Ovary (tissue), 3 donors: ENCODE results near the gene CADM4.

Source experiments
- EP300 ChIP-seq: sonication (generic); formaldehyde crosslinking; IDR thresholded peaks from one replicate; pipeline ENCODE4 v1.6.1; 2017; ENCODE audit warnings: antibody characterized with exemption
- POLR2A ChIP-seq: fragments of 450-650 bp; IDR thresholded peaks from one replicate; pipeline ENCODE4 v1.6.1; 2017; ENCODE audit warnings: antibody characterized with exemption, mild to moderate bottlenecking, moderate library complexity
- TF ChIP-seq, protein P1 (sequence below), 3 donors: fragments of 450-650 bp in 2 of 3; fragments of 200-600 bp in 1 of 3; IDR thresholded peaks; one replicate each; pipeline versions ENCODE4 v1.5.1 to v1.8.0; 2016 to 2022; ENCODE audit warnings: antibody characterized with exemption in 3 of 3, mild to moderate bottlenecking in 1 of 3
- donor health status: DM: no; HTN: no; CAD: no.

DNA sequence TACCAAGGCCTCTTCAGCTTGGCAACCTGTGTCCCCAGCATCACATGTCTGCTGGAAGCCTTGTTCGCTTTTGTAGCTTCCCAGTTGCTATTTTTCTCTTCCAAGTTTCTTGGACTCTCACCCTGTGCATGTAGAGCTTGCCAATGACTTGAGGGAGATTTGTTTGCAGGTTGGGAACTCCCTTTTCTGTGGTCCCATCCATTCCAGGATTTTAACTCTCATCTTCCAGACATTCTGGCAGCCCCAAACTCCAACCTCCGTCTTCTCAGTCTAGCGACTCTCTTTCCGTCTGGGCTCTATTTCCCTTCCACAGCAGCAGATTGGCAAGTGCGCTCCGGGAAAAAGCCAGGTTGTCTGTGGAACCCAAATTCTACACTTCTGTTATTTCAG is 21.3 kb upstream of the CADM4 start:
- TF ChIP-seq, protein P1, sequence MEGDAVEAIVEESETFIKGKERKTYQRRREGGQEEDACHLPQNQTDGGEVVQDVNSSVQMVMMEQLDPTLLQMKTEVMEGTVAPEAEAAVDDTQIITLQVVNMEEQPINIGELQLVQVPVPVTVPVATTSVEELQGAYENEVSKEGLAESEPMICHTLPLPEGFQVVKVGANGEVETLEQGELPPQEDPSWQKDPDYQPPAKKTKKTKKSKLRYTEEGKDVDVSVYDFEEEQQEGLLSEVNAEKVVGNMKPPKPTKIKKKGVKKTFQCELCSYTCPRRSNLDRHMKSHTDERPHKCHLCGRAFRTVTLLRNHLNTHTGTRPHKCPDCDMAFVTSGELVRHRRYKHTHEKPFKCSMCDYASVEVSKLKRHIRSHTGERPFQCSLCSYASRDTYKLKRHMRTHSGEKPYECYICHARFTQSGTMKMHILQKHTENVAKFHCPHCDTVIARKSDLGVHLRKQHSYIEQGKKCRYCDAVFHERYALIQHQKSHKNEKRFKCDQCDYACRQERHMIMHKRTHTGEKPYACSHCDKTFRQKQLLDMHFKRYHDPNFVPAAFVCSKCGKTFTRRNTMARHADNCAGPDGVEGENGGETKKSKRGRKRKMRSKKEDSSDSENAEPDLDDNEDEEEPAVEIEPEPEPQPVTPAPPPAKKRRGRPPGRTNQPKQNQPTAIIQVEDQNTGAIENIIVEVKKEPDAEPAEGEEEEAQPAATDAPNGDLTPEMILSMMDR (IDR thresholded peaks at IDR 0.05) = no peak
- no peak for TF ChIP-seq POLR2A
- TF ChIP-seq EP300 = no peak
